NCI-H2029 (cell line): Measurements from ENCODE around the gene ZNF442.
"Not testable (repeated sequence)": the region's sequence is repeated elsewhere in the genome, so short reads cannot be mapped to it uniquely, and the experiment has no call there.

Source experiments
- DNase-seq: peaks from one replicate; lab custom pipeline; 2025; lab: John Stamatoyannopoulos, UW

ZNF442 gene

GRCh38 chr19:12365236-12366162 is at the start of gene ZNF442:
Gene ZNF442, minus strand, starts transcription at chr19:12365683. Its CDS starts 2,052 bp downstream, at chr19:12363631.
- peak; percentile 94 for DNase-seq

GRCh38 chr19:12411893-12412292 is 46.4 kb upstream of the ZNF442 start:
- DNase-seq: no peak

GRCh38 chr19:12400633-12401502 is 35.4 kb upstream of the ZNF442 start, which contains the start of gene ZNF799:
Gene ZNF799, minus strand, starts transcription at chr19:12401271. Its CDS starts 201 bp downstream, at chr19:12401070.
- DNase-seq: peak; percentile 96

GRCh38 chr19:12399901-12400632 is 34.6 kb upstream of the ZNF442 start:
- DNase-seq: not testable (repeated sequence)

GRCh38 chr19:12391148-12391547 is 25.7 kb upstream of the ZNF442 start:
- not testable (repeated sequence) for DNase-seq

GRCh38 chr19:12386365-12386764 is 20.9 kb upstream of the ZNF442 start:
- DNase-seq: not testable (repeated sequence)

GRCh38 chr19:12380444-12380737 is 14.9 kb upstream of the ZNF442 start:
- DNase-seq: no peak

GRCh38 chr19:12379732-12380443 is 14.4 kb upstream of the ZNF442 start:
- DNase-seq: no peak

- DNase-seq: no peak
Observed at GRCh38 chr19:12374026-12374425, 8.5 kb upstream of the ZNF442 start.

GRCh38 chr19:12364391-12365235 is 870 bp downstream of the ZNF442 start:
- no peak for DNase-seq

- not testable (repeated sequence) for DNase-seq
Observed at GRCh38 chr19:12362236-12362635, 3.2 kb downstream of the ZNF442 start.

- no peak for DNase-seq
Observed at GRCh38 chr19:12353375-12353774, 12.1 kb downstream of the ZNF442 start.

- DNase-seq: no peak
Observed at GRCh38 chr19:12350890-12351197, 14.6 kb downstream of the ZNF442 start.

- no peak for DNase-seq
Observed at GRCh38 chr19:12350185-12350889, 15.1 kb downstream of the ZNF442 start.

GRCh38 chr19:12346896-12347295 is 18.6 kb downstream of the ZNF442 start:
- DNase-seq: no peak

GRCh38 chr19:12345197-12345596 is 20.3 kb downstream of the ZNF442 start:
- no peak for DNase-seq

GRCh38 chr19:12333162-12334159 is 32.0 kb downstream of the ZNF442 start, which contains the start of gene ZNF563:
Gene ZNF563, minus strand, starts transcription at chr19:12333633. Its CDS starts 151 bp downstream, at chr19:12333482.
- peak; percentile 95 for DNase-seq

- DNase-seq: no peak
Observed at GRCh38 chr19:12331211-12331941, 34.1 kb downstream of the ZNF442 start.
